GM12892 (cell line): ENCODE data around the gene CD8B.

ENCODE experiments used
- POLR2A ChIP-seq: IDR thresholded peaks from 2 replicates; pipeline ENCODE4 v1.6.1; 2011; ENCODE audit warnings: low read depth, low read length, control low read depth
- POLR2AphosphoS5 ChIP-seq: IDR thresholded peaks from 2 replicates; pipeline ENCODE4 v1.6.1; 2011; ENCODE audit warnings: low read depth, low read length, control low read depth

GRCh38 chr2:86807468-86808275 lies 54.0 kb downstream of the CD8B start:
- TF ChIP-seq POLR2A (no peak), POLR2AphosphoS5 (no peak)
